Measurements from ENCODE around the gene DTX1. TPM values are rescaled to one million over a fixed set of nuclear protein-coding genes. Genes with fewer than 3 reads are reported as not detected.

The DTX1 gene
- total and polyA plus RNA-seq, 4 donors, result 2.1 to 33.2 (median 10.0) TPM

- Histone ChIP-seq H3K4me3 (ENCODE audit: low read depth in 1 of 3, low read length in 3 of 3) (no peak overlapping the region), H3K9me3 (ENCODE audit: control insufficient read depth in 4 of 4, low read length in 3 of 4) (no peaks in the 10 kb centered on the region), H3K9ac (ENCODE audit: low read depth in 1 of 2, low read length in 2 of 2) (no peak overlapping the region), H3K4me1 (ENCODE audit: control insufficient read depth in 4 of 4, insufficient read depth in 4 of 4, low read length in 3 of 4) (no peaks in the 10 kb centered on the region), H3K27ac (ENCODE audit: low read depth in 1 of 2, low read length in 2 of 2) (no peak overlapping the region), H3K27me3 (ENCODE audit: control insufficient read depth in 4 of 4, insufficient read depth in 4 of 4, low read length in 3 of 4) (no peaks in the 10 kb centered on the region), H3K36me3 (ENCODE audit: control insufficient read depth in 4 of 4, insufficient read depth in 3 of 4, low read depth in 1 of 4, low read length in 3 of 4) (no peaks in the 10 kb centered on the region)
- 65% methylated on average over 7 of the region's 7 CpGs for WGBS
- TF ChIP-seq TAF1 (conservative IDR thresholded peaks at IDR 0.05), result no peak
- TF ChIP-seq FOXA2 (IDR thresholded peaks at IDR 0.05), result no peak
- DNase-seq (ENCODE audit: low spot score), result no peak
Observed at GRCh38 chr12:113109872-113110599, 53.5 kb downstream of the DTX1 start.

- Histone ChIP-seq H3K27me3 (ENCODE audit: control insufficient read depth in 4 of 4, insufficient read depth in 4 of 4, low read length in 3 of 4) (no peaks in the 10 kb centered on the region), H3K36me3 (ENCODE audit: control insufficient read depth in 4 of 4, insufficient read depth in 3 of 4, low read depth in 1 of 4, low read length in 3 of 4) (no peaks in the 10 kb centered on the region), H3K4me1 (ENCODE audit: control insufficient read depth in 4 of 4, insufficient read depth in 4 of 4, low read length in 3 of 4) (no peaks in the 10 kb centered on the region), H3K27ac (ENCODE audit: low read depth in 1 of 2, low read length in 2 of 2) (no peak overlapping the region), H3K9ac (ENCODE audit: low read depth in 1 of 2, low read length in 2 of 2) (no peak overlapping the region), H3K4me3 (ENCODE audit: low read depth in 1 of 3, low read length in 3 of 3) (no peak overlapping the region), H3K9me3 (ENCODE audit: control insufficient read depth in 4 of 4, low read length in 3 of 4) (no peaks in the 10 kb centered on the region)
- 88% methylated on average over 3 of the region's 3 CpGs for WGBS
- DNase-seq (ENCODE audit: low spot score), result no peak
- TF ChIP-seq HNF4A (conservative IDR thresholded peaks at IDR 0.05) (no peak), REST (IDR thresholded peaks at IDR 0.05) (no peak), CTCF (IDR thresholded peaks at IDR 0.05; ENCODE audit: low read depth, low read length, missing input control) (no peak), FOXA2 (IDR thresholded peaks at IDR 0.05) (no peak), EGR1 (IDR thresholded peaks at IDR 0.05; ENCODE audit: low read depth in 2 of 2) (no peak)
Observed at GRCh38 chr12:113111247-113111646, 54.7 kb downstream of the DTX1 start.

- no peak for TF ChIP-seq FOXA2 (IDR thresholded peaks at IDR 0.05)
- H3K4me1 ChIP-seq (ENCODE audit: control insufficient read depth in 4 of 4, insufficient read depth in 4 of 4, low read length in 3 of 4), result no peaks in the 10 kb centered on the region
- H3K27me3 ChIP-seq (ENCODE audit: control insufficient read depth in 4 of 4, insufficient read depth in 4 of 4, low read length in 3 of 4), result no peaks in the 10 kb centered on the region
- no peak overlapping the region for H3K27ac ChIP-seq (ENCODE audit: low read depth in 1 of 2, low read length in 2 of 2)
- no peaks in the 10 kb centered on the region for H3K9me3 ChIP-seq (ENCODE audit: control insufficient read depth in 4 of 4, low read length in 3 of 4)
- H3K4me3 ChIP-seq (ENCODE audit: low read depth in 1 of 3, low read length in 3 of 3), result no peak overlapping the region
- WGBS, result 77% methylated on average over 39 of the region's 39 CpGs
- H3K36me3 ChIP-seq (ENCODE audit: control insufficient read depth in 4 of 4, insufficient read depth in 3 of 4, low read depth in 1 of 4, low read length in 3 of 4), result no peaks in the 10 kb centered on the region
- H3K9ac ChIP-seq (ENCODE audit: low read depth in 1 of 2, low read length in 2 of 2), result no peak overlapping the region
- DNase-seq (ENCODE audit: low spot score), result no peak
Observed at GRCh38 chr12:113112043-113112899, 55.7 kb downstream of the DTX1 start.

Data from liver (tissue), 9 donors.